ENCODE data around the gene NUBP2.

Gene NUBP2

GRCh38 chr16:1749152-1750117 is 33.3 kb upstream of the NUBP2 start:
- Mint-ChIP-seq H3K4me1 (no peaks in the 10 kb centered on the region), H3K27me3 (no peaks in the 10 kb centered on the region), H3K9me3 (no peaks in the 10 kb centered on the region), H3K36me3 (ENCODE audit: low read depth) (peaks cover 2% of the 10 kb centered on the region), H3K4me3 (no peak overlapping the region), H3K27ac (no peak overlapping the region)
- ATAC-seq (peak; percentile 30), DNase-seq (no peak)

- no peak for ATAC-seq
- Mint-ChIP-seq H3K4me1 (peaks cover 2% of the 10 kb centered on the region), H3K27me3 (no peaks in the 10 kb centered on the region), H3K4me3 (no peak overlapping the region), H3K36me3 (ENCODE audit: low read depth) (peaks cover 2% of the 10 kb centered on the region), H3K9me3 (no peaks in the 10 kb centered on the region), H3K27ac (no peak overlapping the region)
- no peak for DNase-seq
Measured at GRCh38 chr16:1751946-1752345, 30.8 kb upstream of the NUBP2 start.

- peaks cover 7% of the 10 kb centered on the region for H3K4me1 Mint-ChIP-seq
- H3K4me3 Mint-ChIP-seq = no peak overlapping the region
- DNase-seq (no peak), ATAC-seq (no peak)
- no peak overlapping the region for H3K27ac Mint-ChIP-seq
- peaks cover 2% of the 10 kb centered on the region for H3K36me3 Mint-ChIP-seq (ENCODE audit: low read depth)
- no peaks in the 10 kb centered on the region for H3K27me3 Mint-ChIP-seq
- H3K9me3 Mint-ChIP-seq = no peaks in the 10 kb centered on the region
Measured at GRCh38 chr16:1752853-1753252, 29.9 kb upstream of the NUBP2 start.

GRCh38 chr16:1754204-1754603 is 28.6 kb upstream of the NUBP2 start:
- H3K27ac Mint-ChIP-seq = no peak overlapping the region
- peaks cover 7% of the 10 kb centered on the region for H3K4me1 Mint-ChIP-seq
- no peak for DNase-seq
- ATAC-seq = no peak
- peaks cover 2% of the 10 kb centered on the region for H3K36me3 Mint-ChIP-seq (ENCODE audit: low read depth)
- no peaks in the 10 kb centered on the region for H3K9me3 Mint-ChIP-seq
- H3K27me3 Mint-ChIP-seq = no peaks in the 10 kb centered on the region
- H3K4me3 Mint-ChIP-seq = no peak overlapping the region

GRCh38 chr16:1757714-1758461 is 24.9 kb upstream of the NUBP2 start:
- Mint-ChIP-seq H3K27me3 (no peaks in the 10 kb centered on the region), H3K36me3 (ENCODE audit: low read depth) (peaks cover 4% of the 10 kb centered on the region), H3K9me3 (no peaks in the 10 kb centered on the region), H3K4me3 (no peak overlapping the region), H3K4me1 (peaks cover 7% of the 10 kb centered on the region), H3K27ac (no peak overlapping the region)
- DNase-seq (no peak), ATAC-seq (no peak)

GRCh38 chr16:1758923-1759322 is 23.8 kb upstream of the NUBP2 start:
- DNase-seq (no peak), ATAC-seq (no peak)
- H3K36me3 Mint-ChIP-seq (ENCODE audit: low read depth) = peaks cover 4% of the 10 kb centered on the region
- H3K4me1 Mint-ChIP-seq = peaks cover 7% of the 10 kb centered on the region
- no peak overlapping the region for H3K27ac Mint-ChIP-seq
- H3K27me3 Mint-ChIP-seq = no peaks in the 10 kb centered on the region
- H3K4me3 Mint-ChIP-seq = no peak overlapping the region
- no peaks in the 10 kb centered on the region for H3K9me3 Mint-ChIP-seq

- ATAC-seq (no peak), DNase-seq (no peak)
- H3K27me3 Mint-ChIP-seq = no peaks in the 10 kb centered on the region
- peaks cover 7% of the 10 kb centered on the region for H3K4me1 Mint-ChIP-seq
- no peak overlapping the region for H3K27ac Mint-ChIP-seq
- peaks cover 4% of the 10 kb centered on the region for H3K36me3 Mint-ChIP-seq (ENCODE audit: low read depth)
- no peak overlapping the region for H3K4me3 Mint-ChIP-seq
- H3K9me3 Mint-ChIP-seq = no peaks in the 10 kb centered on the region
Measured at GRCh38 chr16:1759511-1759910, 23.2 kb upstream of the NUBP2 start.

- ATAC-seq (no peak), DNase-seq (no peak)
- no peaks in the 10 kb centered on the region for H3K9me3 Mint-ChIP-seq
- H3K27ac Mint-ChIP-seq = no peak overlapping the region
- peaks cover 7% of the 10 kb centered on the region for H3K4me1 Mint-ChIP-seq
- H3K36me3 Mint-ChIP-seq (ENCODE audit: low read depth) = peaks cover 4% of the 10 kb centered on the region
- H3K27me3 Mint-ChIP-seq = no peaks in the 10 kb centered on the region
- no peak overlapping the region for H3K4me3 Mint-ChIP-seq
Measured at GRCh38 chr16:1760911-1761310, 21.8 kb upstream of the NUBP2 start.

GRCh38 chr16:1761751-1762150 is 21.0 kb upstream of the NUBP2 start:
- Mint-ChIP-seq H3K27ac (no peak overlapping the region), H3K36me3 (ENCODE audit: low read depth) (peaks cover 4% of the 10 kb centered on the region)
- DNase-seq = no peak

GRCh38 chr16:1762196-1762878 is 20.4 kb upstream of the NUBP2 start:
- Mint-ChIP-seq H3K27ac (no peak overlapping the region), H3K4me3 (no peak overlapping the region), H3K36me3 (ENCODE audit: low read depth) (peaks cover 4% of the 10 kb centered on the region), H3K4me1 (peaks cover 3% of the 10 kb centered on the region), H3K27me3 (no peaks in the 10 kb centered on the region), H3K9me3 (no peaks in the 10 kb centered on the region)
- no peak for DNase-seq
- ATAC-seq = no peak

More at GRCh38 chr16:1761751-1762150, 21.0 kb upstream of the NUBP2 start:
- no peak overlapping the region for H3K4me3 Mint-ChIP-seq
- H3K4me1 Mint-ChIP-seq = peaks cover 5% of the 10 kb centered on the region
- H3K27me3 Mint-ChIP-seq = no peaks in the 10 kb centered on the region
- no peak for ATAC-seq
- no peaks in the 10 kb centered on the region for H3K9me3 Mint-ChIP-seq

- no peak for DNase-seq
- no peak overlapping the region for H3K27ac Mint-ChIP-seq
- no peak for ATAC-seq
- no peak overlapping the region for H3K4me3 Mint-ChIP-seq
- no peaks in the 10 kb centered on the region for H3K9me3 Mint-ChIP-seq
- no peaks in the 10 kb centered on the region for H3K27me3 Mint-ChIP-seq
- H3K36me3 Mint-ChIP-seq (ENCODE audit: low read depth) = peaks cover 5% of the 10 kb centered on the region
- H3K4me1 Mint-ChIP-seq = no peaks in the 10 kb centered on the region
Measured at GRCh38 chr16:1762879-1763520, 19.8 kb upstream of the NUBP2 start.

- Mint-ChIP-seq H3K27me3 (no peaks in the 10 kb centered on the region), H3K4me1 (no peaks in the 10 kb centered on the region), H3K4me3 (no peak overlapping the region), H3K9me3 (no peaks in the 10 kb centered on the region), H3K27ac (no peak overlapping the region), H3K36me3 (ENCODE audit: low read depth) (peaks cover 6% of the 10 kb centered on the region)
- ATAC-seq (no peak), DNase-seq (no peak)
Measured at GRCh38 chr16:1763521-1764511, 18.9 kb upstream of the NUBP2 start.

- no peak for ATAC-seq
- H3K4me1 Mint-ChIP-seq = no peaks in the 10 kb centered on the region
- no peak overlapping the region for H3K4me3 Mint-ChIP-seq
Measured at GRCh38 chr16:1764971-1765370, 17.8 kb upstream of the NUBP2 start.

More at GRCh38 chr16:1764971-1765370, 17.8 kb upstream of the NUBP2 start:
- Mint-ChIP-seq H3K36me3 (ENCODE audit: low read depth) (peaks cover 6% of the 10 kb centered on the region), H3K27ac (no peak overlapping the region), H3K9me3 (no peaks in the 10 kb centered on the region), H3K27me3 (no peaks in the 10 kb centered on the region)
- no peak for DNase-seq
